Upper lobe of left lung (tissue), 6 donors: ENCODE results near the gene CSK. TPM values are rescaled to one million over a fixed set of nuclear protein-coding genes. Genes with fewer than 3 reads are reported as not detected.

ENCODE experiments used
- ATAC-seq, 2 donors: fragments of 200-7000 bp; cut with Tn5 transposase; one replicate each; pipeline ENCODE4 v1.9.1; 2022; ENCODE audit warnings: mild to moderate bottlenecking in 2 of 2, moderate library complexity in 2 of 2; ENCODE audit not compliant: low FRiP score in 2 of 2
- DNase-seq, 2 donors: peaks; one replicate each; pipeline ENCODE4 v3.0.0-alpha.2; 2019 to 2020
- H3K27ac ChIP-seq, 4 donors: fragments of 200-600 bp; sonication (generic); one replicate each; pipeline ENCODE4 v1.5.1; 2016 to 2019
- H3K27me3 ChIP-seq, 4 donors: fragments of 200-600 bp; sonication (generic); one replicate each; pipeline ENCODE4 v1.5.1; 2017 to 2019
- H3K36me3 ChIP-seq, 4 donors: fragments of 200-600 bp; sonication (generic); one replicate each; pipeline ENCODE4 v1.5.1; 2016 to 2019
- H3K4me1 ChIP-seq, 4 donors: fragments of 200-600 bp; sonication (generic); one replicate each; pipeline ENCODE4 v1.5.1; 2018 to 2019
- H3K4me3 ChIP-seq, 4 donors: fragments of 200-600 bp; sonication (generic); one replicate each; pipeline ENCODE4 v1.5.1; 2017 to 2019; ENCODE audit warnings: mild to moderate bottlenecking in 2 of 4, moderate library complexity in 1 of 4
- H3K9me3 ChIP-seq, 4 donors: fragments of 200-600 bp; sonication (generic); one replicate each; pipeline ENCODE4 v1.5.1; 2018 to 2019
- EP300 ChIP-seq, 4 donors: sonication (generic); formaldehyde crosslinking; IDR thresholded peaks; one replicate each; pipeline ENCODE4 v1.5.1; 2017; ENCODE audit warnings: antibody characterized with exemption in 4 of 4, control low read depth in 2 of 4
- POLR2A ChIP-seq, 4 donors: fragments of 450-650 bp; IDR thresholded peaks; one replicate each; pipeline ENCODE4 v1.5.1; 2016 to 2017; ENCODE audit warnings: antibody characterized with exemption in 4 of 4, mild to moderate bottlenecking in 2 of 4
- POLR2AphosphoS5 ChIP-seq, 2 donors: sonication (generic); formaldehyde crosslinking; IDR thresholded peaks; one replicate each; pipeline ENCODE4 v1.5.1; 2017; ENCODE audit warnings: antibody characterized with exemption in 2 of 2
- WGBS, 2 donors: methylation state at CpG; one replicate each; pipeline ENCODE4 v1.1.5; 2017 to 2018; 5-methylcytosine and 5-hydroxymethylcytosine counted together
- total RNA-seq, 6 donors: library from RNA; depleted of rRNA in 4 of 6; stranded (reverse); fragments of >200 nt in 4 of 6; gene quantifications; one replicate each; pipeline versions ENCODE4 v1.1.0 to v1.2.1, GENCODE V29; 2016 to 2021
- TF ChIP-seq, protein P1 (sequence below), 6 experiments: fragments of 450-650 bp in 4 of 6; fragments of 200-600 bp in 2 of 6; sonication (generic) in 2 of 6; IDR thresholded peaks; one replicate each; pipeline ENCODE4 v1.5.1; 2016 to 2019; ENCODE audit warnings: antibody characterized with exemption in 6 of 6
- donor health status: DM: no; HTN: no; CAD: no; lungs with moderate emphysema.
- donor health status: DM: no; HTN: yes; CAD: no; lungs with severe emphysema.

Gene CSK
- total RNA-seq, 6 donors from 2014 or later = 32.7 to 104 (median 64.8) TPM

- H3K36me3 ChIP-seq = peaks cover 0 to 53% (median 37%) of the 10 kb centered on the region in 4 donors
- WGBS, 2 donors = 84 to 86% methylated on average over 13 to 15 of the region's 15 CpGs
- H3K9me3 ChIP-seq = no peaks in the 10 kb centered on the region
- no peaks in the 10 kb centered on the region for H3K27me3 ChIP-seq
- H3K27ac ChIP-seq = no peak overlapping the region
- ATAC-seq (no peak), DNase-seq (no peak)
- H3K4me1 ChIP-seq = peaks cover 5 to 18% (median 11%) of the 10 kb centered on the region in 4 donors
- no peak overlapping the region for H3K4me3 ChIP-seq
- TF ChIP-seq, protein P1, sequence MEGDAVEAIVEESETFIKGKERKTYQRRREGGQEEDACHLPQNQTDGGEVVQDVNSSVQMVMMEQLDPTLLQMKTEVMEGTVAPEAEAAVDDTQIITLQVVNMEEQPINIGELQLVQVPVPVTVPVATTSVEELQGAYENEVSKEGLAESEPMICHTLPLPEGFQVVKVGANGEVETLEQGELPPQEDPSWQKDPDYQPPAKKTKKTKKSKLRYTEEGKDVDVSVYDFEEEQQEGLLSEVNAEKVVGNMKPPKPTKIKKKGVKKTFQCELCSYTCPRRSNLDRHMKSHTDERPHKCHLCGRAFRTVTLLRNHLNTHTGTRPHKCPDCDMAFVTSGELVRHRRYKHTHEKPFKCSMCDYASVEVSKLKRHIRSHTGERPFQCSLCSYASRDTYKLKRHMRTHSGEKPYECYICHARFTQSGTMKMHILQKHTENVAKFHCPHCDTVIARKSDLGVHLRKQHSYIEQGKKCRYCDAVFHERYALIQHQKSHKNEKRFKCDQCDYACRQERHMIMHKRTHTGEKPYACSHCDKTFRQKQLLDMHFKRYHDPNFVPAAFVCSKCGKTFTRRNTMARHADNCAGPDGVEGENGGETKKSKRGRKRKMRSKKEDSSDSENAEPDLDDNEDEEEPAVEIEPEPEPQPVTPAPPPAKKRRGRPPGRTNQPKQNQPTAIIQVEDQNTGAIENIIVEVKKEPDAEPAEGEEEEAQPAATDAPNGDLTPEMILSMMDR (IDR thresholded peaks at IDR 0.05) = no peak
- TF ChIP-seq EP300 (IDR thresholded peaks at IDR 0.05) = no peak
- TF ChIP-seq POLR2AphosphoS5 (IDR thresholded peaks at IDR 0.05) = no peak
- TF ChIP-seq POLR2A (IDR thresholded peaks at IDR 0.05) = no peak
These were observed 55.7 kb downstream of the CSK start for GRCh38 chr15:74837482-74838136.

DNA sequence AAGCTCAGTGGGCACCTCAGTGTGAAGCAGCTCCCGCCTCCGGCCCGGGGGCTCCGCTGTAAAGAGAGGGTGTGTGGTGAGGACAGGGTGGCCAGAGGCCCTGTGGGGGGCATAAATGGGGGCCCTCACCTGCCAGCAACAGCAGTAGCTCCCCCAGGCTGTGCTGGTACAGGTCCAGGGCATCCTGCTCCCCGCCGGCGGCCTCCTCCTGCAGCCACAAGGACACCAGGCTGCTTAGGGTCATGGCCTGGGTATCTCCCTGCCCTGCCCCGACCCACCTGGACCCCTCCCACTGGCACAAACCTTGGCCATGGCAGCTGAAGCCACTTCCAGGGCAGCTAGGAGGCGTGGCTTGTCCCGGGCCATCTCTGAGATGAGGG is 56.2 kb downstream of the CSK start:
- peaks cover 0 to 53% (median 37%) of the 10 kb centered on the region in 4 donors for H3K36me3 ChIP-seq
- 96% methylated on average over 9 of the region's 10 CpGs; no CpG with 5 or more reads in 1 of the 2 donors for WGBS, 2 donors

DNA sequence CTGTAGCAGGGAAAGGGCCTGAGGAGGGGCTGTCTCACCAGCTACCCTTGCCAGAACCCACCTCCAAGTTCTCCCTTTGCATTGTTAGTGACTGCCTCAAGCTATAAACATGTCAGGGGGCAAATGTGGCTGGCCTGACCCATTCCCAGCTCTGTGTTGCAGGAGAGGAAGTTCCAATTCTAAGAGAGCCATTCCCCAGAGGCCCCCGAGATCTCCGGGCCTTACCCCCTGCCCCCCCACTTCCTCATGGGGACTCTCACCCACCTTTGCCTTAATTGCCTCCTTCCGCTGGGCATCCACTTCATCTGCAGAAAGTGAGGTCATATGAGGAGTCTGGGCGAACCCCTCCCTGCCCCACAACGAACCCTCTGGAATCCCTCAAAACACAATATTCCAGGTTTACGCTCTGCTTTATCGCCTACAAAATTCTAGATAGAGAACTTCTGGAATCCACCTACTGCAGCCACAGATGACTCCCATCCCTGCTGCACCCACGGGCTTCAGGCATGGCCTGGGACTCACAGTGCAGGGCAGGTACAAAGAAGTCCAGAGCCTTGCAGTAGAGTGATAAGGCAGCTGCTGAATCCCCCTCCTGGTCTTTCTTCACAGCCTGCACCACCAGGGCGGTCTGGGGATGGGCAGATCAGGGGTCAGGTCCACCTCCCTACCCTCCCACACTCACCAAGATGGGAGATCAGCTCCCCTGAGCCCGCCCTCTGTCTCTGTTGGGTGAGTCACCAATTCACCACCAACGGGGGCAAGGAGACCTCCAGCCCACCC is 57.1 kb downstream of the CSK start:
- ATAC-seq (no peak), DNase-seq (no peak)
- H3K36me3 ChIP-seq = peaks cover 0 to 53% (median 37%) of the 10 kb centered on the region in 4 donors
- H3K4me3 ChIP-seq = no peak overlapping the region
- no peaks in the 10 kb centered on the region for H3K9me3 ChIP-seq
- no peaks in the 10 kb centered on the region for H3K27me3 ChIP-seq
- TF ChIP-seq POLR2A (IDR thresholded peaks at IDR 0.05) = no peak
- no peak for TF ChIP-seq POLR2AphosphoS5 (IDR thresholded peaks at IDR 0.05)
- TF ChIP-seq EP300 (IDR thresholded peaks at IDR 0.05) = no peak
- TF ChIP-seq, protein P1 (IDR thresholded peaks at IDR 0.05) = no peak
- H3K27ac ChIP-seq = no peak overlapping the region
- peaks cover 11 to 28% (median 18%) of the 10 kb centered on the region in 4 donors for H3K4me1 ChIP-seq
- 90% methylated on average over 11 of the region's 11 CpGs for WGBS, 2 donors

More for the DNA sequence above, 56.2 kb downstream of the CSK start:
- Histone ChIP-seq H3K4me1 (peaks cover 5 to 20% (median 11%) of the 10 kb centered on the region in 4 donors), H3K27ac (no peak overlapping the region), H3K4me3 (no peak overlapping the region), H3K27me3 (no peaks in the 10 kb centered on the region), H3K9me3 (no peaks in the 10 kb centered on the region)
- ATAC-seq (no peak), DNase-seq (peak in 1 of 2 donors; percentile 73)
- TF ChIP-seq POLR2A (IDR thresholded peaks at IDR 0.05) (no peak), EP300 (IDR thresholded peaks at IDR 0.05) (no peak), POLR2AphosphoS5 (IDR thresholded peaks at IDR 0.05) (no peak)
- TF ChIP-seq, protein P1 (IDR thresholded peaks at IDR 0.05) = no peak

GRCh38 chr15:74839526-74840395 is 57.9 kb downstream of the CSK start:
- Histone ChIP-seq H3K4me1 (peaks cover 11 to 36% (median 20%) of the 10 kb centered on the region in 4 donors), H3K27ac (no peak overlapping the region), H3K27me3 (no peaks in the 10 kb centered on the region), H3K9me3 (no peaks in the 10 kb centered on the region), H3K36me3 (peaks cover 0 to 54% (median 37%) of the 10 kb centered on the region in 4 donors), H3K4me3 (no peak overlapping the region)
- WGBS, 2 donors = 90 to 100% methylated on average over 12 to 30 of the region's 31 CpGs
- ATAC-seq (no peak), DNase-seq (peak in 1 of 2 donors; percentile 76)
- TF ChIP-seq, protein P1 (IDR thresholded peaks at IDR 0.05) = no peak
- no peak for TF ChIP-seq POLR2AphosphoS5 (IDR thresholded peaks at IDR 0.05)
- TF ChIP-seq EP300 (IDR thresholded peaks at IDR 0.05) = no peak
- TF ChIP-seq POLR2A (IDR thresholded peaks at IDR 0.05) = no peak
